Activated T-cell treated with anti-CD3 and anti-CD28 coated beads for 24 hours (primary cell): ENCODE measurements around the gene EPG5.
"Not testable (repeated sequence)": the region's sequence is repeated elsewhere in the genome, so short reads cannot be mapped to it uniquely, and the experiment has no call there.

Experiments
- DNase-seq: peaks from one replicate; pipeline ENCODE4 v3.0.0-alpha.2; 2020; ENCODE audit warnings: low read depth

Gene EPG5

DNA sequence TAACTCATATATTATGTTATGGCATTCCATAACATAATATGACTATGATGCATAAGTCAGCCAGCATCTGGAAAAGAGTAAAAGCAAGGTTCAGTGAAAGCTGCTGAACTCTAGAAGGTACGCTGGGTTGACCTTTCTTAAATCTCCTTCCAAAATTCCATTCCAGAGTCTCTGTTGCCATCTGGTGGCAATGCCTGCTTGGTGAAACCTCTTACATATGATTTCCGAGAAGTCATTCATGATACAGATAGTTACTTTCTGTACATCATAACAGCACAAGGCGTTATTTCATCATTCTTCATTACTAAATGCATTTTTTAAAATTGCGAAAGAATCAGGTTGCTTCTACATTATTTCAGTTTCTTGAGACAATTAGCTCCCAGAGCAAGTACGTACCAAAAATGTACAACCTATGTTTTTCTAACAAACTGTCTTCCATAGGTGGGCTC lies 7.0 kb upstream of the EPG5 start:
- DNase-seq, result peak; percentile 48

DNA sequence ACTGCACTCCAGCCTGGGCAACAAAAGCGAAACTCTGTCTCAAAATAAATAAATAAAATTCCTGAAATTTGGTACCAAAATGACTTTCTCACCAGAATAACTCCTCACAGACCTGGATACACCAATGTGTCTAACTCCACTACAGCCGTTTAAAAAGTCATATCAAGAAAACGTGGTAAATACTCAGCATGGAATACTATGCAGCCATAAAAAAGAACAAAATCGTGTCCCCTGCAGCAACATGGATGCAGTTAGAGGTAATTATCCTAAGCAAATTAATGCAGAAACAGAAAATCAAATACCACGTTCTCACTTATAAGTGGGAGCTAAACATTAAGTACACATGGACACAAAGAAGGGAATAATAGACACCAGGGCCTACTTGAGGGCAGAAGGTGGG lies 2.2 kb downstream of the EPG5 start:
- DNase-seq, result not testable (repeated sequence)

DNA sequence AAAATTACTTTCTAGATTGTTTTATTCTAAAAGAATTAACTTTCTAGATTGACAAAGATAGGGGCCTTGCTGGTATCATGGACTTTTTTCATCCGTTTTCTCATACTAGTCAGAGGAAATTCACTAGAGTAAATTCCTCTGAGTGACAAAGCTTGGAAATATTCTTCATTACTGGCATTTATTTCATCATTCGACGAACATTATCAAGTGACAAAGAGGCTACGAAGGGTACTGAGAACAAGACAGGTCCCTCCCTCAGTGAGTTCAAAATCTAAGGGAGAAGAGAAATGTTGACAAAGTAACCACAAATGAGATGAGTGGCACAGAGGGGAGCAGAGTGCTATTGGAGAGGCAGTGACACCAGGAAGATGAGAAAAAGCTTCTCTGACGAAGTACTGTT lies 4.3 kb downstream of the EPG5 start:
- DNase-seq, result no peak

DNA sequence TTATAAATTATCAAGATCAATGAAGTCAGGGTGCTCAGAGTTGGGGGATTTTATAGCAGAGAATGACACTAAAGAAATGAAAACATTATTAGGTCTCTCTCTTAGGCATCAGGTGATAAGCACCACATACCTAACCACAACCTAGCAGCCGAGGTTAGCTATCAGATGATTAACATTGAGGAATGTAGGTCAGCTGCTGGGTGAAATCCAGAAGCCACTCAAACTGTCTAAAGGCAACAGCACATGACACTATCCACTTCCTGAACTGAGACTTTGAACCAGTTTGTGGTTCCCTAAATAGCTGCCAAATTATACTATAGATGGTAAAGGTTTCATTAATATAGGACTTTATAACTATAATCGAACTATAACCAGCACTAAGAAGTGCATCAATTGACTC lies 4.7 kb downstream of the EPG5 start:
- no peak for DNase-seq

DNA sequence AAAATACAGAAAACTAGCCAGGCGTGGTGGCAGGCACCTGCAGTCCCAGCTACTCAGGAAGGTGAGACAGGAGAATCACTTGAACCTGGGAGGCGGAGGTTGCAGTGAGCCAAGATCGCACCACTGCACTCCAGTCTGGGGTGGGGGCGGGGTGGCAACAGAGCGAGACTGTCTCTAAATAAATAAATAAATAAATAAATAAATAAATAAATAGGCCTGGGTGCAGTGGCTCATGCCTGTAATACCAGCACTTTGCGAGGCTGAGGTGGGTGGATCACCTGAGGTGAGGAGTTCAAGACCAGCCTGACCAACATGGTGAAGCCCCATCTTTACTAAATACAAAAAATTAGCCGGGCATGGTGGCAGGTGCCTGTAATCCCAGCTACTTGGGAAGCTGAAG lies 7.6 kb downstream of the EPG5 start:
- not testable (repeated sequence) for DNase-seq

DNA sequence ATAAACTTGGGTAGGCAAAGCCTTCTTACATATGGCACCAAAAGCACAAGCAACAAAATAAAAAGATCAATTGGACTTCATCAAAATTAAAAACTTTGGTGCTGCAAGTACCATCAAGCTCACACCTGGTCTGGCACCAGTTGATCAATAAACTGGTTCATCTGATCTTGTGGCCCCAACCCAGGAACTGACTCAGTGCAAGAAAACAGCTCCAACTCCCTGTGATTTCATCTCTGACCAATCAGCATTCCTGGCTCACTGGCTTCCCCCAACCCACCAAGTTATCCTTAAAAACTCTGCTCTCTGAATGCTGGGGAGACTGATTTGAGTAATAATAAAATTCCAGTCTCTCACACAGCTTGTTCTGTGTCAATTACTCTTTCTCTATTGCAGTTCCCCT lies 8.4 kb downstream of the EPG5 start:
- no peak for DNase-seq

DNA sequence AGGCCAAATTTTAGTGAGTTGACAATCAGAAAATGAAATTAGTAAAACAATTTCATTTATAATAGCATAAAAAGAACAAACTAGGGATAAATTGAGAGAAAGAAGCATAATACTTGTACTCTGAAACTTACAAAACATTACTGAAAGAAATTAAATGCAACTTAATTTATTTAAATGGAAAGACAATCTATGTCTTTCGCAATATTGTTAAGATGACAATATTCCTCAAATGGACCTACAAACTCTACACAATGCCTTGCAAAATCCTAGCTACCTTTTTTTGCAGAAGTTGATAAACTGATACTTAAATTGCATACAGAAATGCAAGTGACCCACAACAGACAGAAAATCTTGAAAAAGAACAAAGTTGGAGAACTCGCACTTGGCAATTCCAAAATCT lies 9.1 kb downstream of the EPG5 start:
- no peak for DNase-seq

DNA sequence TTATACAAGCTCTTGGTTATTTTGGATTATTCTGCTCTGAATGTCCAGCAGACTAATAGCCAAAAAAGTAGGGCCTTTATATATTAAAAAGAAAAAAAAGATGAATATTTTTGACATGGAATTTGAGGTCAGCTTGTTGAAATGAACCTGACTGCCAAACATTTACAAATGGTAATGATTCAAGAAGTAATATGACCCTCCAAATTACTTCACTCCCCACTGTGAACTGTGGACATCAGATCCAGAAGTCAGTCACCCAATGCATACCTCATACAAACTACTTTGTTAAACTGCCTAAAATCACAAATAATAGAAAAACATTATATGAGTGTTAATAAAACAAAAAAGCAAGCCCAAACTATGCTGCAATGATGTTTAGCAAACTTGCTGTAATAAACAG lies 10.0 kb downstream of the EPG5 start:
- no peak for DNase-seq

DNA sequence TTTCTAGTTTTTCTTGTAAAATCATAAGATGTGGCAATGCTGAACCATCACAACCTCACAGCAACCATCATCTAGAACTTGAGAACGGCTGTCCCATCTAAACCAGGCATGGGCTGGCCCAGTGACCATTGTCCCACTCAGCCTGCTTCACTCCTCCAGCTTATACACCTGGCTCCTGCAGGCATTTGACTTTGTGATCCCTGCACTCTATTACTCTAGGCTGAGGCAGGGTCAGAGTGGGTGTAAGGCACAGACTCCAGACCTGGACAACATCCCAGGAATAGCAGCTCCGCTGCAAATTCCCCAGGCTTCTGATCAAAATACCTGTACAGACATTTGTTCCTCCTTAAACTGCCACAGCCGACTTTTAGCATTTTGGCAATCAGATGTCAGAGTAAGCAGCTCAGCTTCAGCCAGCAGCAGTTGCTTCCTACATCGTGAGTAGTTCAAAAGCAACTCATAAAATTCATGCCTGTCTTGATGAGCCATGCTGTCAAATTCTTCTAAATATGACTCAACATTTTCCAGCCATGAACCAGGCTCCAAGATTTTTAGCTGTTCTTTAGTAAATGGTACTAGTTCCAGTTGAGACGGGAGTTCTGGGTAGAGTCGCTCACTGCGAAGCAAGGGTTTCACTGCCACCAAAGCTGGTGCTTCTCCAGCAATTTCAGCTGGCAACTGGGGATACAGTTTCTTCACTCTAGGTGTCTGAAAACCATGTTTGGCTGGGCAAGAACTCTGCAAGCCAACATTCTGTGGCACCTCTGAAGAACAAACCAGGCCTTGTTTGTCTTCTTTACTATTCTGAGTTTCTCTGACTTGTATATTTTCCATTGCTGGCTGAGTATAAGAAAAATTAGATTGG lies 12.8 kb downstream of the EPG5 start:
- DNase-seq, result no peak

DNA sequence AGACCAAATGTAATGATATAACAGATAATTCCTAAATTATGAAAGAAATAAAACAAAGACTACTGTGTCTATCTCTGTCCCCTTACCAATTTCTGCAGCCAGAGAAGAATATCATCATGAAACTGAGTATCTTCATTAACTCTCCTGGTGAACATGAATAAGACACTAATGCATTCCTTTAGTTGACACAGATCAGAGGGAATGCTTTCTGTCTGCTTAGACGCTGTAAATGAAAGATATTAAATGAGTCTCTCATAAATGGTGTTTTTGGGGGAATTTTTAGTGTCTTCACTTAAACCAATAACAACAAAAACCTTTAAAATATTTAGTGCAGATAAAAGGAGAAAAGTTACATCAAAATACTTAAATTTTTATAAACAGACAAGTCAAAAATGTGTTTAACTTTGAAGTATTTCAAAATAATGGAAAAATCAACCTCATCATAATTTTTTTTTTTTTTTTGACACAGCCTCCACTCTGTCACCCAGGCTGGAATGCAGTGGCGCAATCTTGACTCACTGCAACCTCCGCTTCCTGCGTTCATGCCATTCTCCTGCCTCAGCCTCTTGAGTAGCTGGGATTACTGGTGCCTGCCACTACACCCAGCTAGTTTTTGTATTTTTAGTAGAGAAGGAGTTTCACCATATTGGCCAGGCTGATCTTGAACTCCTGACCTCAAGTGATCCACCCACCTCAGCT lies 16.0 kb downstream of the EPG5 start:
- DNase-seq, result no peak

DNA sequence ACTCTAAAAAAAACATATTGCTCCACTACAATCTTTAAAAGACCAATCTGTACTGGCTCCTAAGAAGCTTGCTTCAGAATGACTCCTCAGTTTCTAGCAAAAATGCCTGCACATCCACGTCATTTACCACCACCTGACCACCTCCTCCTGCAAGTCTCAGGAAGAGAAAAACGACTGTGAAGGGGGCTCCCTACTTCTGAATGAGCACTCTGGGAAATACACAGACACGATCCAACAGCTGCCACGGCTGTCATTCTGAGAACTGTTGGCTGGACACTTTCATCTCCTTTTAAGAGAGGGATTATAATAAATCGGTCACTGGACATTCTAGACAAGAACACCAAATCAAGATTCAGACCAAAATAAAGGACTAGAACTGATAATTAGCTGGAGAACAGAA lies 21.5 kb downstream of the EPG5 start:
- no peak for DNase-seq

DNA sequence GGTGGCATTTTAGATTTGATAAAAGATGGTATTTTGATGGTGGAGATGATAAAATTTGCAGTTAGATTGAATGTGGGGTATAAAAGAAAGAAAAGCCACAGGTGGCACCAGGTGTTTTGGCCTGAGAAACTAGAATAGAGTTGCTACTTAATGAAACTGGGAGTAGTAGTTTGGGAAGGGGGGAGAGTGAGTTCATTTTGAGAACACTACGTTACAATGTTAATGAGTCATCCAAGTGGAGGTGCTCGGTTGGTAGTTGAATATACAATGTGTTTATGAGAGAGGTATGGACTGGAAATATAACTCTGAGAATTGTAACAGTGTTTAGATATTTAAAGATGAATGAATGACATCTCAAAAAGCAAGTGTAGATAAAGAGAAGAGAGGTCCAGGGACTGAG lies 26.4 kb downstream of the EPG5 start:
- no peak for DNase-seq

DNA sequence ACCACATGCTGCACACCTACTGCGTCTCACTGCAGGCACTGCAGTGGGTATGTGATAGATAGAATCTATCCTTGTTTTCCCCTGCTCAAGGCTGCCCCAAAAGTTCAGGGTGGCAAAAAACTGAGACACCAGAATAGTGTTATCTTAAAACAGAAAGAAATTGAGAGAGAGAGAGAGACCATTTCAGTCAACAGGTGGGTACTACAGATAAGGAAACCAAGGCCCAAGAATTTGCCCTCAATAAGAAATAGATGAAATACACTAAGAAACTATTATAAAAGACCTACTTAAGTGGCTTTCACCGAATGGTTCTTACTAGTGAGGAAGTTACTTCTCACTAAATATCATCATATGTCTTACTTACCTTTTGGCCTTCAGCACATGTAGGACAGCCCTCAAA lies 27.9 kb downstream of the EPG5 start:
- DNase-seq, result no peak

DNA sequence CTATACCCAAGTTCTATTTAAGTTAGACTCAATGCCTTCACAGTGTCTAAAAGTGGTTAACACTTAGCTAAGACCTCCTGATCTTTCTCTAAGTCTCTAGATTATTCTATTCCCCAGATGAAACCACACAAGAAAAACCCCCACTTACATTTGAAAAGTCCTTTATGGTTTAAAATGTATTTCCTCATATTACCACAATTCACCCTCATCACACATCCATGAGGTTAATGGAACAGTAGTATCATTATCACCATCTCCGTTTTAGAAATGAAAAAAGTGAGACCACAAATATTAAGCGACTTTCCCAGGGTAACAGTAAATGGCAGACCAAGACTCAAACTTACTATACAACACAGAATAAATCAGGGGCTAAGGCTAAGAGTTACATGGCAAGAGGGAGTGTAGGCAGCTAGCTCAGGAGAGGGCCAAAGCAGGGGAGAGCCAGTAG lies 28.6 kb downstream of the EPG5 start:
- no peak for DNase-seq

DNA sequence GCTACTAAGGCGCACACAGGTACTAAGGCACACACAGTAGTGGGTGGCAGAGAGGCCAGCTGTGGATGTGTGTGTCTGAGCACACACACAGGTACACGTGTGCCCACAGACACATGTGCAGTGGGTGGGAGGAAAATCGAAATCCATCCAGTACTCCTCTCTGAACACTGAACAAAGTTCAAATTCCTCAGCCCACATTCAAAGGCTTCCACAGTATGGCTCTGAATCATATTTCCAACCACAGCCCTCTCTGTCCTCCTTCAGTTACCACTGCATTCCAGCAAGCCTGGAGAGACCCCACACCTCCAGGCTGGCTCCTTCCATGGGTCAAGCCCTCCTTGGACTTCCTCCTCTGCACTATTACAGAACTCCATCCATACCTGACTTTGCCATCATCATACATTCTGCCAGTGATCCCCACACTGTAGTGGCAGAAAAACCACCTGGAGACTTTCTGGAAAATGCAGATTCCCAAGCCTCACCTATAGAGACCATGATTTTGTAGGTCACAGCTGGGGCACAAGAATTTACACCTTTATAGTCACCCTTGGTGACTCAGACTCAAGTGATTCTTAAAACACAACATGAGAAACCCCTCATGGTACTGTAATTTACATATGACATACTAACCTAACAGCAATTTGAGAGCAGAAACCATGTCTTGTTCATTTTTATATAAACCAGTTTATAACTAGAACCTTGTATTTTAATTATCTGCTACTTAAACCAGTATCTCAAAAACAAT lies 31.4 kb downstream of the EPG5 start:
- DNase-seq, result no peak

DNA sequence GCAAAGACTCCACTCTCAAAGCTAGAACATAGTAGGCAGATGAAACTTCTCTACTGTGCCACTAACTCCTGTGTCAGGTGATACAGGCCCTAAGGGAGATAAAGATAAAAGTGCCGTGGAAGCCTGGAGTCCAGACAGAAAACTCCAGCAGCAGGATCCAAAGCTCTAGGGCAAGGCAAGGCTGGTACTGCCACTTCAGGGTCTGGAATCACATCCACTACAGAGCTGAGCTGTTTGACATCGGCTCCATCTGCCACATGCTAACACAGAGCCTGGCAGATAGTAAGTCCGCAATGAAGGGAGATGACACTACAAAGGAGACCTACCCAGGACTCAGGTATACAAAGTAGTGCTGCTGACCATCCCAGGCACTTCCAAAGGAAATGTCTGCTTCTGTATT lies 34.4 kb downstream of the EPG5 start:
- DNase-seq, result no peak

DNA sequence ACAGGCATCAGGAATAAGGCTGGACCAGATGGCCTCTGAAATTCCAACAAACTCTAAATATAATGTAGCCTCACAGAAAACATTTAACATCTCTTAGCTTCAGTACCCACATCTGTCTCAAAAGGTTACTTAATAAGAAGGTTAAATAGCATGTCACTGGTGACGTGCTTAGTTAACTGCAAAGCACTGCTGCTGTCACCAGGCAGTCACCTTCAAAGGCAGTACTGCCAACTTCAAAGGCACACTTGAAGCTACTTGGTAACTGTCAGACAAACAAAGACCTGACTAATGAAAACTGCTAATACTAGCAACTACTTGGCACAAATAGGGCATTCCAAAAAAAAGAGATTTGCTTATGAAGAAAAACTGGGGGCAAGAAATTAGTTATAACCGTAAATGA lies 36.2 kb downstream of the EPG5 start:
- no peak for DNase-seq

DNA sequence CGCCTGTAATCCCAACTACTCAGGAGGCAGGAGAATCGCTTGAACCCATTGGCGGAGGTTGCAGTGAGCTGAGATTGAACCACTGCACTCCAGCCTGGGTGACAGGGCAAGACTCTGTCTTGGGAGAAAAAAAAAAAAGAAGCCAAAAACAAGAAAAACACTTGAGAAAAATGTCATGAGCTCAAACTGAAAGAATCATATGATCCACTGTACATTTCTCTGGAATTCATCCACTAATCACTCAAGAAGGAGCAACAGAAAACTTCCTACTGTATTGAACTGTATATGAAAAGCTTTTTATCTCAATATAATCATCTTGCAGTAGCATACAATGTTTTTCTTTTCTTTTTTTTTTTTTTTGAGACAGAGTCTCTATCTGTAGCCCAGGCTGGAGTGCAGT lies 40.4 kb downstream of the EPG5 start:
- DNase-seq, result no peak

DNA sequence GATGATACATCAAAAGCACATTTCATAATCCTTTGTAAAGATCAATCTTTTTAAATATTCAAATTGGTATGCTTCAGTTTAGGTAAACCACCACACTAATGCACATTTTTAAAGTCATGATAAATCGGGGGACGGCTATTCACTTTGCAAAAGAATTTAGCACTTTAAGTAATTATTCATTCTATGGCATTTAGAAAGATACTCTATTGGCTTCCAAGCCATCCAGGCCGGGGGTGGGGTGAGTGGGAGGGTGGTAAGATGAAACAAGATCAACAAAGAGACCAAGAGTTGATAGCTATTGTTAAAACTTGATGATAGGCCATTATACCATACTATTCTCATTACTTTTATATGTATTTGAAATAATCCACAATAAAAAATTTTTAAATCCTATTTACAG lies 41.0 kb downstream of the EPG5 start:
- no peak for DNase-seq

DNA sequence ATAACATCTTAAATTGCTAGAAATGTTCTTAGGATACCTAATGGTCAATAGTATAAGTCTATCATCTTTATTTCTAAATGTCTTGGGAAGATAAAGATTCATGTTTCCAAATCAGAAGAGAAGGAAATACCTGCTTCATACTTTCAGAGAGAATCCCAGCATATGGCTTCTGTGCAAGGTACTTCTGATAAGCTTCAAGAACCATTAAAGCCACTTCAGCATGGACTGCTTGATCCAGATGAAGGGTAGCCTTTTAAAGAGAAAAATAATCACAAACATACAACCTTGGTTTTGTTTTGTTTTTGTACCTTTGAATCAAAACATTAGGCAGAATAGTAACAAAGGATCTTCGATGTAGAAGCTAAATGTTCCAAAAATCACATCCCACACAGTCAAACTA lies 44.0 kb downstream of the EPG5 start:
- DNase-seq, result no peak

DNA sequence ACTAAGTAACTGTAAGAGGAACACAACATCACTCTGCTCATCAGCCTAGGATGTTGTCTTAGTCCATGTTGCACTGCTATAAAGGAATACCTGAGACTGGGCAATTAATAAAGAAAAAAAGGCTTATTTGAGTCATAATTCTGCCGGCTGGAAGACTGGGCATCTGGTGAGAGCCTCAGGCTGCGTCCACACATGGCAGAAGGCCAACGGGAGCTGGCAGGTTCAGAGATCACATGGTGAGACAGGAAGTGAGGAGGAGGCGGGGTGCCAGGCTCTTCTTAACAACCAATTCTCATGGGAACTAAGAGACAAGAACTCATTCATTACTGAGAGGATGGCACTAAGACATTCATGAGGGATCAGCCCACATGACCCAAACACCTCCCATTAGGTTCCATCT lies 46.8 kb downstream of the EPG5 start:
- DNase-seq, result no peak

DNA sequence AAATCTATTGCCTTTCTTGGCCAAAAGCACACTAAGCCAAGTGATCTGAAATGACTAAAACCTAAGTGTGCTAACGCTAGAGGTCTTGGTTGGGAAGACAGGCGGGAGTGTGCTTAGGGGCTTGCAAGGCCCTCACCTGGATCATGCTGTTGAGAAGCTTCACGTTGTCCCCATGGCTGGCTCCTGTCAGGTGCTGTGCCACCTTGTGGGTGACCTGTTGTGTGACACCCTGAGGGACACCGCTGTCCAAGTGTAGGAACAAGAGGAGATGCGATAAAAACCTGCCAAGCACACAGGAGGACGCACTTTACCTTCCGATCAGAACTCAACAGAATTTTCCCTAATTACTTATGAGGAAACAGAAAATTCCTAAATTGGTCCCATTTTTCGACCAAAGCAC lies 50.8 kb downstream of the EPG5 start:
- no peak for DNase-seq

DNA sequence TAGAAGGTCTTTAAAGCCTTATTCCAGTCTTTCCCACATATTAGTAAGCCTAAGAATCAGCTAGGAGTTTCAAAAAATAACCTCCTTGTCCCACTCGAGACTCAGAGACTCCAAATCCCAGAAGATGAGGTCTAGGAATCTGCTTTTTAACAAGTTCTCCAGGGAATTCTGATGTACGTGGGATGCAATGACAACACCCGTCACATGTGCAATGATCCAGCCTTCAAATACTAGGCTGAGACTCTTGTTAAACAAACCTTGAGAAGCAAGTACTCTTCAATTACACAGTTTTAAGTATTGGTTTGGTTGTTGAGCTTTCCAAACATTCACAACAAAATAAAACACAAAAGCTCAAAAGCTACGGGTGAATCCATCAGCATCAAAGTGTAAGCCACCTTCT lies 53.9 kb downstream of the EPG5 start:
- DNase-seq, result no peak
